Right renal cortex interstitium (tissue), 3 donors: Measurements from ENCODE around the gene ATG9B. TPM values are rescaled to one million over a fixed set of nuclear protein-coding genes. Genes with fewer than 3 reads are reported as not detected.
"Not testable (repeated sequence)": the region's sequence is repeated elsewhere in the genome, so short reads cannot be mapped to it uniquely, and the experiment has no call there.

Experiments
- DNase-seq, 3 donors: peaks; one replicate each; pipeline ENCODE4 v3.0.0-alpha.2; 2013; ENCODE audit warnings: low read depth in 3 of 3, low spot score in 2 of 3
- polyA plus RNA-seq, 3 donors: library from polyadenylated mRNA; unstranded; fragments of 120-200 nt; gene quantifications; one replicate each; pipeline ENCODE4 v1.2.1, GENCODE V29; 2013; ENCODE audit not compliant: insufficient read length in 3 of 3

ATG9B gene
- polyA plus RNA-seq, 3 donors, result 0.99 to 2.3 (median 2.2) TPM

DNA sequence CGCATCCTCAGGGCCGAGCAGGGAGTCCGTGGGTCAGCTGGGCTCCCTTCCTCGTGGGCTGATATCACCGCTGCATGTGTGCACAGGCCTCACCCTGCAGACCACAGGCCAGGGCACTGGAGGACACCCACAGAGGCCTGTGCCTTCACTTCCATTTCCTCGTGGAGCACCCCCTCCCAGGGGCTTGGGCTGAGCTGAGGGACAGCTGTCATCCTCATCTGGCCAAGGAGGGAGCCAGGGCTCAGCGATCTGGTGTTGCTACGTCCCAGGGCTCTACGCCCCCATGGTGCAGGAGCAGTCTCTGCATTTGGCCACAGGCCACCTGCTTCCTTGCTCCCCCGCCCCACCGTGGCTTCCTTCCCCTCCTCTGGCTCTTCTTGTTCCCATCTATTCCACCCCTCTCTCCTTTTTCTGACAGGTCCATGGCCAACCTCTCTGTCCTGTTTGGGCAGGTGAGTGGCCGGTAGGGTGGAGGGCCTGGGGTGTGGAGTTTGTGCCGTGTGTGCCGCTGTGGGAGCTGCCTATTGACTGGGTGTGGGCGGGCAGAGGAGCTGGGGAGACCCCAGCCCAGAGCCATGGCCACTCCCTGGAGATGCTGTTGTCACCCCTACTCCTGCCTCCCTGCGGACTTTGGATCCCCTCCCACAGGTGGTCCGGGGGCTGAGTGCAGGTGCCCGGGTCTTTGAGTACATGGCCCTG lies 15.7 kb upstream of the ATG9B start:
- DNase-seq, result no peak

DNA sequence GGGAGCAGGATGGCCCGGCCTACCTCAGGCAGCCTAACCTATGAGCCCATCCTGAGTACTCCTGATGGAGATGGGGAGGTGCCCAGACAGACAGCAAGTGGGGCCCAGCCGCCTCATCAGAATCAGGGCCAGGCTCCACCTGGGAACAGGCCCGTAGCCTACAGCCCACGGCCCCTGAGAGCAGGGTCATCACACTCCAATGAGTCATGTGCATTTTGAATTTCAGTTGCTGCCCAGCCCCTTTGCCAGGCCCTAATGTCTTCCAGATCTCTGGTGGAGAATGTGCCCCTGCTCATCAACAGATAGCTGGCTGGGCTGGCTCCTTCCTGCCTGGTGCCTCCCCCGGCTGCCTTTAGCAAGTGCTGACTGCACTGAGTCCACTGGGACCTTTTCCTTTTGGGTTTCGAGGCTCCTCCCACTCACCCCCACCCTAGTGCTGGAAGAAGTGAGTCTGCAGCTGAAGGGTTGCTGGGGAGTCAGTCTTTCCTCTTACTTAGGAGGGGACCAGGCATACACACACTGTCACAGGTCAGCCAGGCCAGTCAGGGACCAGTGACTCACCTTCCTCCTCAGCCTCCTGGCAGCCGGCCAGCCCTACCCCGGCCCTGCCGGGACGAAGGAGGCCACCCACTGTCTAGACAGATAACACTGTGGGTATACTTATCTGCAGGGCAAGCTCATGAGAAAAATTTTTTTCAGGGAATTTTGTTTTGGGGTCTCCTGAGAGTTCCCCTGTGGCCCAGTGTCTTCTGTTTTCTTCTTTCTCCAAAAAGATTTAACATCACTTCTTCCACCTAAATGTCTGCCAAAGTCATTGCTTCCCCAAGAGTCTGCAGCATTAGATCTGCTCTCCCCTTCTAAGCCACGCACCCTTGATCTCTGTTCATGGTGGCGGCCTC lies 14.9 kb upstream of the ATG9B start:
- no peak for DNase-seq

DNA sequence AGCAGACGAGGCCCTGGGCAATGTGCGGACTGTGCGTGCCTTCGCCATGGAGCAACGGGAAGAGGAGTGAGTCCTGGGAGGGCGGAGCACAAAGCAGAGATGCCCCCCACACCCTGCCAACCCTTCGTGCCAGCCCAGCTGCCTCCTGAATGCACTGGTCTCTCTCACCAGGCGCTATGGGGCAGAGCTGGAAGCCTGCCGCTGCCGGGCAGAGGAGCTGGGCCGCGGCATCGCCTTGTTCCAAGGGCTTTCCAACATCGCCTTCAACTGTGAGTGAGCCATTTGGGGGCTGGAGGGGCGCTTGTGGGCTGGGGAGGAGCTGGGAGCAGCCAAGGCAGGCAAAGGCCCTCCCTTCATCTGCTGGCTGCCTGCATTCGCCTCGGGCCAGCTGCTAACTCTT lies 11.6 kb upstream of the ATG9B start:
- no peak for DNase-seq

DNA sequence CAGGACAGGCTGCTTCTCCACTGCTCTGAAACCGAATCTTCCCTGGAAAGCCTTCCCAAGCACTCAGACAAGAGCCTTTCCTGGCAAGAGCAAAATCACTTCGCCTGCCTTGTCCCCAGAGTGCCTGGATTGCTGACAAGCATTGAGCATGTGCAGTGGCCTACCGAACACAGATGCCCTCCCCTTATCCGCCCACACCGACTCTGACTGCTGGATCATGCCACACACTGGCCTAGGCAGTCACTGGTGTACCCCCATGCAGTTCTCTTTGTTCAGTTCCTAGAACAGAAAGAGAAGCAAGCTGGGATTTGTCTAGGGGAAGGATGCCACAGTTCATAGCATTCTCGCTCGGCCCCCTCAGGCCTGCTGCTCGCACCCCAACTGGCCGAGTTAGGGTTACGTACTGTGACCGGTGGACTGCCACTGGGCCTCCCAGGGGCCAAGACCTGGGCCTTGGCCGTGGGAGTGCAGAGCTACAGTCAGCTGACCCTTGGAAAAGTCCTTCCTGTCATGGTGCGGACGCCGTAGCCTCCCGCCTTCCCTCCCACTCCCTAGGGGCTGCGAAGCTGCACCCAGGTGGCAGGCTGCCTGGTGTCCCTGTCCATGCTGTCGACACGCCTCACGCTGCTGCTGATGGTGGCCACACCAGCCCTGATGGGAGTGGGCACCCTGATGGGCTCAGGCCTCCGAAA lies 10.9 kb upstream of the ATG9B start:
- no peak for DNase-seq

DNA sequence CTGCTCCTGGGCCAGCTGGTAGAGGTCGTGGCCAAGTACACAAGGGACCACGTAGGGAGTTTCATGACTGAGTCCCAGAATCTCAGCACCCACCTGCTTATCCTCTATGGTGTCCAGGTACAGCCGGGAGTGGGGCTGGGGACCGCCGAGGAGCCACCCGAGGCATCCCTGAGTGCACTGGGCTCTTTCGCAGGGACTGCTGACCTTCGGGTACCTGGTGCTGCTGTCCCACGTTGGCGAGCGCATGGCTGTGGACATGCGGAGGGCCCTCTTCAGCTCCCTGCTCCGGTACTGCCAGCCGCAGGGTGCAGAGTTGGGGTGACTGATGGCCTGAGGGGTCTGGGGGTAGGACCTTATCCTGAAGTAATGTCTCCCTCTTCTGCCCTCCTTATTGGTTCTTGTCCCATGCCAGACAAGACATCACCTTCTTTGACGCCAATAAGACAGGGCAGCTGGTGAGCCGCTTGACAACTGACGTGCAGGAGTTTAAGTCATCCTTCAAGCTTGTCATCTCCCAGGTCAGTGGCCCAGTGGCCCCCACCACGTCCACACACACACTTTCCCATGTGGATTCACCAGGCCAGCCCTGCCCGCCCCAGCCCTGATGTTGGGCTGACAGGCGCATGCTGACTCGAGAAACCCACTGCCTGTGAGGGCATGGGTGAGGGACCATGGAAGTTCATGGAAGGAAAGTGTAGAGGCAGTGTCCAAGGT lies 10.2 kb upstream of the ATG9B start:
- no peak for DNase-seq

DNA sequence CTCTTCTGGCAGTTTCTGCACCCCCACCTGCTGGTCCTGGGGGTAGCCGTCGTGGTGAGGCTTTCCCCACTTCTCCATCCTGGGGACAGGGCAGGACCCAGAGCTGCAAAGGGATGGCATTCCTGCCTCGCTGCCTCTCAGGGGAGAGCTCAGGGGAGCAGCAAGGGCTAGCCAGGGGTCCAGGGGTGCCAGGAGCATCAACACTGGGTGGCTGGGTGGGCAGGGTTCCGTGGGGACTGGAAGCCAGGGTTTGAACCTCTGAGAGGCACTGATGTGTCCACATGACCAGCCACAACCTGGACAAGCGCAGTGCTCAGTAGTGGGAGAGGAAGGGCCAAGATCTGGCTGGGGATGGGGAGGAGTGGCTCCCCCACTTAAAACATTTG lies 9.6 kb upstream of the ATG9B start:
- no peak for DNase-seq

DNA sequence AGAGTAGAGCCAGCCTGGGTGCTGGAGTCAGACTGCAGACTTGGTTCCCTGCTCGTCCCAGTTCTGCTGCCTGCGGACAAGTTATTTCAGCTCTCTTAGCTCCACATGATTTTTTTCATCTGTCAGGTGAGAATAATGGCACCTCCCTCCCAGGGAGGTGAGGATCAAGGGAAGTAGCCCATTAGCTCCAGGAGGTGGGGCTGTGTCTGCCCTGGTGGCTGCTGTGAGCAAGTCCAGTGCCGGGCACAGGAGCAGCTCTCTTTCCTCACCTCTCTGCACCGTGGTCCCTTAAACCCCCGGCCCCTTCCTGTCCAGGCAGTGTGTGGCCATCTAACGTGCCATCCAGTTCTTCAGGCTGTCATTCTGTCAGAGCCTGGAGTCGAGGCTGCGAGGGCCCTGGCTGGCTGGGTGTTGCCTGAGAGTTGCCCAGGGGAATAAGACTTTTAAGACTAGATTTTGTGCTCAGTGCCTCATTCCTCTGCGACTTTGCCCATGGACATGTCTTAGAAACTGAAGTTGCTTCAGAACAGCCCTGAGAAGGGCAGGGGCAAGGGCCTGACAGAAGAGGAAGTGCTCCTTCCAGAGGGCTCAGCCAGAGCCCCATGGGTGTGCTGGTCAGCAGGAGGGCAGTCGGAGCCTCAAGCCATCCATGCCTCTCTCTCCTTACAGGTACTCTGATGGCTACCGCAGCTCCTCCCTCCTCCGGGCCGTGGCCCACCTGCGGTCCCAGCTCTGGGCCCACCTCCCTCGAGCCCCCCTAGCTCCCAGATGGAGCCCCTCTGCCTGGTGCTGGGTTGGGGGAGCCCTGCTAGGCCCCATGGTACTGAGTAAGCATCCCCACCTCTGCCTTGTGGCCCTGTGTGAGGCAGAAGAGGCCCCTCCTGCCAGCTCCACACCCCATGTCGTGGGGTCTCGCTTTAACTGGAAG lies 8.9 kb upstream of the ATG9B start:
- no peak for DNase-seq

DNA sequence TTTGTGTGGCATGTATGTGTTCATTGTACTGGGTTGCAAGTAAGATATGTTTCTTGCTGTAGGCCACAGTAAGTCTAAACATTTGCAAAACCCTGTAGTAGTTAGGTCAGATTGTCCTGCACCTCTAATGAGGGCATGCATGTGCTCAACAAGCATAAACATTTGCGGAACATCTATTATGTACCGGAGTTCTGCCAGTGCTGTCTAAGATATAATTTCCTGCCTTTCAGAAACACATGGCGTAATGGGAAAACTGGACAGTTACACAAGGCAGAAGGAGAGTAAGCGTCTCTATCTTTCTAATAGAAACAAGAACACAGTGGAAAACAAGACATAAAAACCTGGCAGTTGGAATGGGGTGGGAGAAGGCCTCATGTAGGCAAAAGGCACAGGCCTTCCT lies 6.7 kb upstream of the ATG9B start:
- DNase-seq, result no peak

DNA sequence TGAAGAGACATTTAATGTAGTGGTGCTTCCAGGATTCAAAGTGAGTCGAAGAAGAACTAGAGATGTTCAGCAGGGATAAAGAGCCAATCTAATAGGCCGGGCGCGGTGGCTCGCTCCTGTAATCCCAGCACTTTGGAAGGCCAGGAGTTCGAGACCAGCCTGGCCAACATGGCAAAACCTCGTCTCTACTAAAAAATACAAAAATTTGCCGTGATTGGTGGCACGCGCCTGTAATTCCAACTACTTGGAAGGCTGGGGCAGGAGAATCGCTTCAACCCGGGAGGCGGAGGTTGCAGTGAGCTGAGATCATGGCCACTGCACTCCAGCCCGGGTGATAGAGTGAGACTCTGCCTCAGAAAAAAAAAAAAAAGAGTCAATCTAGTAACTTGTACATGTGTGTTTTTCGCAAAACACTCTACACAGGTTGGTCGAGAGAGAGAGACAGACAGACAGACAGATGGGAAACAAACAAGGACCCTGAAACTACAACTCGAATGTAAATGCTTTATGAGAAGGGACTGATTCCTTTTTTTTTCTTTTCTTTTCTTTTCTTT lies 4.7 kb upstream of the ATG9B start:
- no peak for DNase-seq

DNA sequence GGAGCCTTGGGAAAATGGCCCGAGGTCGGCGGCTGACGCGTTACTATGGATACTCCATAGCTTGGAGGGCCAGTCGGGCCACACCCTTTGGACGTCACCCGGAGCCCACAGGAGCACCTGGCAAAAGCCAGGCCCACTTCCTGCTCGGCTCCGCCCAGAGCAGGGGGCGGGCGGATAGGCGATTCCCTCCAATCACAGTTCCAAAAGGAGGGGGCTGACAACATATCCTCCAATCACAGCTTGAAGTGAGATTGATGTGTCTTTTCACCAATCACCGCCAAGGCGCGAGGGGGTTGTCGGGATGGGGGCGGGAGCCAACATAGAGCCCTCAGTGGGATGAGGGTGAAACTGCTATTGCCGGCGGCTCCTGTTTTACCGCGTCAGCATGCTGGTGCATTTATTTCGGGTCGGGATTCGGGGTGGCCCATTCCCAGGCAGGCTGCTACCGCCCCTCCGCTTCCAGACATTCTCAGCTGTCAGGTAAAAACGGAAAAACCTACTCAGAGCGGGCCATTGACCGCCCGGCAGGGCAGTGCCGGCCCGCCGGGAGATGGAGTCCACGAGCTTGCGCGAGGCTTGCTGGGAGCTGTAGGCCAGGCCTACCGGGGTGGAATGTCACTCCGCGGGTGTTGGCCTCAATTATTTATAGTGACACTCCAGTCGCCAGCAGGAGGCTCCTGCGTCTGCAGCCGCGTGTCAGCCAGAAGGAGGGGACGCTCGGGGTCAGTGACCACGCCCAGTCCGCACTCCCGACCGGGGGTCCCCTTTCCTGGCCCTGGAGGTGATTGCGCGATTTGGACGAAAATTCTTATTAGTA lies 4.0 kb upstream of the ATG9B start, which contains the start of gene ABCB8:
TSS of gene ABCB8 (plus strand) at position 320 of the 817 bp plus-strand sequence. CDS start at position 386, 66 bp downstream.
- peak; percentile 98 to 99 (median 99) for DNase-seq

DNA sequence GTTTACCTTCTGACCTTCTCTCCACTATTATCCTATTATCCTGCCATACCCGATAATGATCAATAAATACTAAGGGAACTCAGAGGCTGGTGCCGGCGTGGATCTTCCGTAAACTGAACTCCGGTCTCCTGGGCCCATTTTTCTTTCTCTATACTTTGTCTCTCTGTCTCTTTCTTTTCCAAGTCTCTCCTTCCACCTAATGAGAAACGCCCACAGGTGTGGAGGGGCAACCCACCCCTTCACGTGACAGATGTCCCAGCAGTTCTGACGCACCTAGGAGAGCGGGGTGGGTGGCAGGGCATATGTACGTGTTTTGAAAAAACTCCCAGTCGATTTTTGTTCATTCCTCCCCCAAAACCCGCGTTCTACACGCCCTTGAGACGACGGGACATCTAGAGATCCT lies 3.4 kb upstream of the ATG9B start:
- not testable (repeated sequence) for DNase-seq

DNA sequence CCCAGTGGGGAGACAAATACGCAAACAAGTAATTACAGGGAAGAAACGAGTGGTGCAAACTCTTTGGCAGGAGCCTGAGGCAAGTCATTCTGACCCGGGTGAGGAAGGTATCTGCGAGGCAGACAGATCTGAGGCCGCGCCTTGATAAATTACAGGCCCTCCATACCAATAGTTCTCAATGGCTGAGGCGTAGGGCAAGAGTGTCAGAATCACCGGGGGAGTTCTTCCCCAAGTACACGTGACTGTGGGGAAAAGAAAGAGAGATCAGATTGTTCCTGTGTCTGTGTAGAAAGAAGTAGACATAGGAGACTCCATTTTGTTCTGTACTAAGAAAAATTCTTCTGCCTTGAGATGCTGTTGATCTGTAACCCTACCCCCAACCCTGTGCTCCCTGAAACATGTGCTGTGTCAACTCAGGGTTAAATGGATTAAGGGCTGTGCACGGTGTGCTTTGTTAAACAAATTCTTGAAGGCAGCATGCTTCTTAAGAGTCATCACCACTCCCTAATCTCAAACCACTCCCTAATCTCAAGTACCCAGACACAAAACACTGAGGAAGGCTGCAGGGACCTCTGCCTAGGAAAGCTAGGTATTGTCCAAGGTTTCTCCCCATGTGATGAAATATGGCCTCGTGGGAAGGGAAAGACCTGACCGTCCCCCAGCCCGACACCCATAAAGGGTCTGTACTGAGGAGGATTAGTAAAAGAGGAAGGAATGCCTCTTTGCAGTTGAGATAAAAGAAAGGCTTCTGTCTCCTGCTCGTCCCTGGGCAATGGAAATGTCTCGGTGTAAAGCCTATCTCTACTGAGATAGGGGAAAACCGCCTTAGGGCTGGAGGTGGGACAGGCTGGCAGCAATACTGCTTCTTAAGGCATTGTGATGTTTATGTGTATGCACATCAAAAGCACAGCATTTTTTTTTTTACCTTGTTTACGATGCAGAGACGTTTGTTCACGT lies 2.8 kb upstream of the ATG9B start:
- DNase-seq, result not testable (repeated sequence)

DNA sequence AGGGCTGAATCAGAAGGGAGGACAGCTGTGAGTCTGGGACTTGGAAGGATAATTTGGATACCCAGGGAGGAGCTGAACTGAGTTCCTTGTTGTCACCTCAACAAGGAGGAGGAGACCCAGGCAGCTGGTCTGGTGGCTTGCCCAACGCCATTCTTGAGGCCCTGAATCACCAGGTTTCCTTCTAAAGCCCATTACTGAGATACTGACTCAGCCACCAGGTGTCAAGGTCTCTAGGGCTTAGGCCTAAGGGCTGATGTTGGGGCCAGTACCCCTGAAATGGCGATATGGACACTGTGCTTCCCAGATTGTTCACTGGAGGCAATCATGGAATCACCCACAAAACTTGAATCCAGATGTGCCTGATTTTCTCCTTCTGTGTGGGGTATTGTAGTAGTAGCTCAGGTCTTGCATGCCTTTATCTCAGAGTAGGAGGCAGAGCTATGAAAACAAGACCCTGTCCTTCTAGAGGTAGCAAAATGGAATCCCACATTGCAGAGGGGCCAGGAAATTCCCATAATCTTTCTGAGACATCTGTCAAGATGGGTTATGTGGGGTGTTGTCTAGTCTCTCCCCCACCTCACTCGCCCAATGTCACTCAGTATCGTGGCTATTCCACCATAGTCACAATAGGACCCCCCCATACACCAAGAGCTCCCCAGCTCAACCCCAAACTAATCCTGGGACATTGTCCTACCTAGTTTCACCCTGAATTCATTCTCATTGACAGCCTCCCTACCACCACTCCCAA lies 1.8 kb upstream of the ATG9B start:
- no peak for DNase-seq

DNA sequence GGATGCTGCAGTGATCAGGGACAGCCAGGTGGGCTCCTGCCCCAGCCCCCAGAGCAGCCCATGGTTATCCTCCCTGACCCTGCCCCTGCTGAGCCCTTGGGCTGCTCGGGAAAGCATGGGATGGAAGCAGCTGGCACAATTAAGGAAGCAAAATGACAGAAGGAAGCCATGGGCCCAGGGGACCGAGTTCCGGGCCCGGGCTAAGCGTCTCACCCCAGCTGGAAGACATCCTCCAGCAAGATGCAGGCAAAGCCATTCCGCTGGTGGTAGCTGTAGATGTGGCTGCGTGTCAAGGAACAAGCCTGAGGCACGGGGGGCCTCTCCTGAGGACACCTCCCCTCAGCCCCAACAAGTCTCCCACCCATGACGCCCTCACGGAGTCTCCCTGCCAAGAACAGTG lies 1.1 kb downstream of the ATG9B start:
- no peak for DNase-seq

DNA sequence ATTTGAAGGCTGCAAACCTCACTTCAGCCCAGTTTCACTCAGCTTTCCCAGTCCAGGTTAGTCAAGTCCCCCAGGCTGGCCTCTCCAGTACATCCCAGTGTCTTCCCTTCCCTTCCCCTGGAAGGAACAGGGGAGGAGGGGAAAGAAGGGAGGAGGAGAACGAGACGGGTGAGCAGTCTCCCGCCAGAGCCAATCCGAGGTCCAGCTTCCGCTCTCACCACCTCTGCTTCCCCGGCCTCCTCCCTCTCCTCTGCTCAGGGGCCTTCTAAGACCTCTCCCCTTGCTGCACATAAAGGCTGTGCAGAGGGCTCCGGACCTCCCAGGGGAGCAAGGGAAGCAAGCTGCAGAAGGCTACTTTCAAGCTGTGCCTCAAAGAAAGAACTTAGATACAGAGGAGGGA lies 4.1 kb downstream of the ATG9B start:
- no peak for DNase-seq

DNA sequence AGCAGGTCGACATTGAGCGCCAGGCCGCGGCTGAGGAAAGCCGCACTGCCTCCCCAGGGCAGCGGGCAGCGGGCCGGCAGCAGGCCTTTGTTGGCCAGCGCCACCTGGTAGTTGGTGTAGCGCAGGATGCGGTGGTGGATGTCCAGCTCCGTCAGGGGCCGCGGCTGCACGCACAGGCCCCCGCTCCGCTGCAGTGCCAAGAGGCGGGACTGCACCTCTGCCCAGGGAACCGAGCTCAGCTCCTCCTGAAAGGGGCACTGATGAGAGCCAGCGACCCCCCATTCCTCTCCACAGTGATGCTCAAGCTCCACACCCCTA lies 5.2 kb downstream of the ATG9B start:
- no peak for DNase-seq
